ENCODE data around the gene MRPL46.

MRPL46 gene

GRCh38 chr15:88467073-88467934 lies at the start of gene MRPL46, which contains the start of gene MRPS11:
Gene MRPL46 (minus strand): TSS chr15:88467388. CDS start chr15:88467377, 11 bp downstream.
Gene MRPS11 (plus strand): TSS chr15:88467708. CDS start chr15:88467718, 10 bp downstream.
- intact Hi-C loops (cut with DNase I) = loop anchor here (5.0 kb wide), 1 partner anchor 210 kb away; the partner anchor contains the start of gene NTRK3
- peak; percentile 87 to 98 (median 93) for DNase-seq

GRCh38 chr15:88513195-88513594 lies 46.0 kb upstream of the MRPL46 start:
- no peak for DNase-seq
- intact Hi-C loops (cut with DNase I) = no loop called here

- no peak for DNase-seq
- intact Hi-C loops (cut with DNase I) = no loop called here
Observed at GRCh38 chr15:88512601-88513000, 45.4 kb upstream of the MRPL46 start.

- intact Hi-C loops (cut with DNase I) = no loop called here
- DNase-seq = no peak
Observed at GRCh38 chr15:88512078-88512477, 44.9 kb upstream of the MRPL46 start.

GRCh38 chr15:88511161-88511560 lies 44.0 kb upstream of the MRPL46 start:
- DNase-seq = no peak
- intact Hi-C loops (cut with DNase I) = no loop called here

- intact Hi-C loops (cut with DNase I) = no loop called here
- no peak for DNase-seq
Observed at GRCh38 chr15:88509964-88510363, 42.8 kb upstream of the MRPL46 start.

GRCh38 chr15:88509321-88509720 lies 42.1 kb upstream of the MRPL46 start:
- intact Hi-C loops (cut with DNase I) = no loop called here
- DNase-seq = no peak

- DNase-seq = no peak
- intact Hi-C loops (cut with DNase I) = no loop called here
Observed at GRCh38 chr15:88506628-88507027, 39.4 kb upstream of the MRPL46 start.

- DNase-seq = peak in 1 of 10 donors; percentile 60
Observed at GRCh38 chr15:88505721-88506120, 38.5 kb upstream of the MRPL46 start.

GRCh38 chr15:88504445-88504844 lies 37.3 kb upstream of the MRPL46 start:
- intact Hi-C loops (cut with DNase I) = no loop called here
- DNase-seq = no peak

More at GRCh38 chr15:88505721-88506120, 38.5 kb upstream of the MRPL46 start:
- intact Hi-C loops (cut with DNase I) = no loop called here

- intact Hi-C loops (cut with DNase I) = no loop called here
- DNase-seq = no peak
Observed at GRCh38 chr15:88498996-88499395, 31.8 kb upstream of the MRPL46 start.

- DNase-seq = peak in 8 of 10 donors; percentile 37 to 92 (median 62)
- intact Hi-C loops (cut with DNase I) = no loop called here
Observed at GRCh38 chr15:88497109-88497765, 30.0 kb upstream of the MRPL46 start.

GRCh38 chr15:88493844-88494243 lies 26.7 kb upstream of the MRPL46 start:
- intact Hi-C loops (cut with DNase I) = no loop called here

GRCh38 chr15:88491158-88491557 lies 24.0 kb upstream of the MRPL46 start:
- DNase-seq = no peak
- intact Hi-C loops (cut with DNase I) = no loop called here

More at GRCh38 chr15:88493844-88494243, 26.7 kb upstream of the MRPL46 start:
- peak in 1 of 10 donors; percentile 72 for DNase-seq

GRCh38 chr15:88490036-88490435 lies 22.8 kb upstream of the MRPL46 start:
- no peak for DNase-seq
- intact Hi-C loops (cut with DNase I) = no loop called here

GRCh38 chr15:88489321-88489720 lies 22.1 kb upstream of the MRPL46 start:
- DNase-seq = peak in 1 of 10 donors; percentile 82
- intact Hi-C loops (cut with DNase I) = no loop called here

- DNase-seq = no peak
- intact Hi-C loops (cut with DNase I) = no loop called here
Observed at GRCh38 chr15:88487796-88488523, 20.8 kb upstream of the MRPL46 start.

- intact Hi-C loops (cut with DNase I) = no loop called here
- DNase-seq = no peak
Observed at GRCh38 chr15:88487178-88487795, 20.1 kb upstream of the MRPL46 start.

- DNase-seq = peak in 1 of 10 donors; percentile 87
- intact Hi-C loops (cut with DNase I) = no loop called here
Observed at GRCh38 chr15:88484682-88485331, 17.6 kb upstream of the MRPL46 start.

- intact Hi-C loops (cut with DNase I) = no loop called here
- DNase-seq = no peak
Observed at GRCh38 chr15:88482263-88482662, 15.1 kb upstream of the MRPL46 start.

Measured in posterior cingulate gyrus (tissue), 11 donors.